HEK293T (cell line): Measurements from ENCODE around the gene NDC1.

Experiments
- CTCF ChIA-PET: fragments of 350-600 bp; formaldehyde crosslinking; extraction: SDS; loops from one replicate; lab custom pipeline; 2021; ENCODE audit warnings: antibody characterized with exemption, inconsistent platforms; lab: Yijun Ruan, JAX
- POLR2A ChIA-PET: fragments of 350-600 bp; formaldehyde crosslinking; extraction: SDS; loops from one replicate; lab custom pipeline; 2020; ENCODE audit warnings: antibody characterized with exemption, inconsistent platforms; lab: Yijun Ruan, JAX
- DNase-seq: peaks from one replicate; pipeline ENCODE4 v3.0.0; 2012; ENCODE audit warnings: mixed read lengths; ENCODE audit errors: extremely low spot score
- ARNT ChIP-seq: fragments of 450-650 bp; IDR thresholded peaks from 2 replicates; pipeline ENCODE4 v1.6.1; 2017; ENCODE audit warnings: mild to moderate bottlenecking
- BHLHE40 ChIP-seq: fragments of 450-650 bp; IDR thresholded peaks from 2 replicates; pipeline ENCODE4 v1.6.1; 2016; ENCODE audit warnings: mild to moderate bottlenecking, moderate library complexity, borderline replicate concordance
- CTBP1 ChIP-seq: fragments of 450-650 bp; IDR thresholded peaks from 2 replicates; pipeline ENCODE4 v1.6.1; 2016; ENCODE audit warnings: borderline replicate concordance
- ELF4 ChIP-seq: fragments of 450-650 bp; IDR thresholded peaks from 2 replicates; pipeline ENCODE4 v1.6.1; 2017; ENCODE audit warnings: antibody characterized with exemption
- FOXA1 ChIP-seq: fragments of 450-650 bp; IDR thresholded peaks from 2 replicates; pipeline ENCODE4 v1.6.1; 2016; ENCODE audit warnings: mild to moderate bottlenecking
- FOXK2 ChIP-seq: fragments of 450-650 bp; IDR thresholded peaks from 2 replicates; pipeline ENCODE4 v1.6.1; 2016; ENCODE audit warnings: mild to moderate bottlenecking
- FOXM1 ChIP-seq: fragments of 450-650 bp; IDR thresholded peaks from 2 replicates; pipeline ENCODE4 v1.6.1; 2017; ENCODE audit warnings: mild to moderate bottlenecking, borderline replicate concordance
- HDGF ChIP-seq: fragments of 450-650 bp; IDR thresholded peaks from 2 replicates; pipeline ENCODE4 v1.6.1; 2017; ENCODE audit warnings: antibody characterized with exemption, borderline replicate concordance
- L3MBTL2 ChIP-seq: fragments of 450-650 bp; conservative IDR thresholded peaks from 2 replicates; pipeline ENCODE4 v1.6.1; 2016; ENCODE audit warnings: mild to moderate bottlenecking
- LEF1 ChIP-seq: fragments of 450-650 bp; IDR thresholded peaks from 2 replicates; pipeline ENCODE4 v1.6.1; 2017; ENCODE audit warnings: mild to moderate bottlenecking, borderline replicate concordance
- NFRKB ChIP-seq: fragments of 450-650 bp; IDR thresholded peaks from 2 replicates; pipeline ENCODE4 v1.6.1; 2016; ENCODE audit warnings: mild to moderate bottlenecking, moderate library complexity
- PKNOX1 ChIP-seq: fragments of 450-650 bp; IDR thresholded peaks from 2 replicates; pipeline ENCODE4 v1.6.1; 2016
- SP1 ChIP-seq: fragments of 450-650 bp; IDR thresholded peaks from 2 replicates; pipeline ENCODE4 v1.6.1; 2017
- SUZ12 ChIP-seq: fragments of 450-650 bp; IDR thresholded peaks from 2 replicates; pipeline ENCODE4 v1.6.1; 2016; ENCODE audit warnings: mild to moderate bottlenecking
- TARDBP ChIP-seq: fragments of 450-650 bp; IDR thresholded peaks from 2 replicates; pipeline ENCODE4 v1.6.1; 2016
- ZNF384 ChIP-seq: fragments of 450-650 bp; IDR thresholded peaks from 2 replicates; pipeline ENCODE4 v1.6.1; 2016

The NDC1 gene

DNA sequence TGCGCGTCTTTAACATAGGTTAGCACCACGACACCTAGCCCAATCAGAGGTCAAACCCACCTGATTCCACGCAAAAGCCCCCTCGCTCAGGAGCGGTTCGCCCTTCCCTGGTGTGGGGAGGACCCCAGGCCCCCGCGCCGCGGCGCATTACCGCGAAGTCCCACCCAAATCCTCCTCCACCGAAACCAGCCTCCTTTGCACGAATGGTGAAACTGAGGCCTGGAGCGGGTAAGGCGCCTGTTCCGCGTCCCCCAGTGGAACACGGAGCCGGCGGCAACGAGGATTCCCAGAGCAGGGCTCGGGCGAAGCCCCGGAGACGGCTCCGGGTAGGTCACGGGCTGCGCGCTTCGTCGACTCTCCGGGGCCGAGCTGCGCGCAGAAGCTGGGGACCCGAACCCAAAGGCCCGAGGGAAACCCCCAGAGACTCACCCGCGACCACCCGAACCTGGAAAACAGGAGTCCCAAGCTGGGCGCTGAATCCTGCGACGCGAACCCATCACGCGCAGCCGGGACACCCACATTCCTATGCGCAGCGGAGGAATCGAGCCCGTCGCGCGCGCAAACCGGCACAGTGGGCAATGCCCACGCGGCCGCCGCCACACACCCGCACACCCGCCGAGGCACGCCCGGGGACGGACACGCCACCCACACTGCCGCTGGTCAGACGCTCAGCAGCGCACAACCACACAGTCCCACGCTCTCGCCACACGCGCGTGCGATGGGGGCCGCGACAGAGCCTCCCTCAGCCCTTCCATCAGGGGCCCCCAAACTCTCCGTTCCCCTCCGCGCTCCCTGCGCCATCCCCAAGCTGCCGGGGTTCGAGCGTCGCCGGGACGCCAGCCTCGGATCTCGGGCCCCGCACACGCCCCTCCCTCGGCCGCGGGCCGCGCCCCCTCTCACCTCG, 99.6 kb downstream of the NDC1 start:
- CTCF ChIA-PET, result no interaction called here
- POLR2A ChIA-PET, result no interaction called here
- no peak for DNase-seq
- TF ChIP-seq ZNF384 (no peak), NFRKB (no peak), SP1 (no peak), CTBP1 (no peak), L3MBTL2 (no peak), ELF4 (no peak), BHLHE40 (no peak), PKNOX1 (no peak), LEF1 (no peak), HDGF (no peak), FOXM1 (no peak), FOXK2 (no peak)

GRCh38 chr1:53737648-53738204, 100.4 kb downstream of the NDC1 start:
- ChIA-PET POLR2A (no interaction called here), CTCF (no interaction called here)
- no peak for DNase-seq
- TF ChIP-seq FOXA1 (no peak), FOXK2 (no peak), PKNOX1 (no peak), SUZ12 (no peak), ARNT (no peak), BHLHE40 (no peak), TARDBP (no peak), ZNF384 (no peak), FOXM1 (no peak), CTBP1 (no peak), NFRKB (no peak), ELF4 (no peak), HDGF (no peak), LEF1 (no peak), SP1 (no peak), L3MBTL2 (no peak)

DNA sequence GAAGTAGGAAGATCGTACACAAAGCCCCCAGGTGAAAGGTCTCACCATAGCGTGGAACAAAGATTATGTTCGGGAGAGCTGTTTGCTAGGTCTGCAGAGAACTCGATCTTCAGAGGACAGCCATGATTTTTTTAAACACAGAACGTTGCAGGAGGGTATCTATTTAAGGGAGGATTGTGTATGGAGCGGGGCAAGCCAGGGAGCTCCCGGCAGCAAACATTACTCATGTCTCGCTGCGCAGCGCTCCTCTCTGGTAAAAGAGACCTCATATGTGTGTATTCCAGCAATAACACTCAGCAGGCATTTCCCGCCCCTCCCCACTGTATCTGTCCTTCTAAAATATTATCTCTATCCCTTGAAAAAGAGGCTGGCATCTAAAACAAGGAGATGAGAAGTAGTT, 101.8 kb downstream of the NDC1 start:
- CTCF ChIA-PET, result interaction anchor here (0.7 to 2.0 kb wide), 3 partner anchors 21 to 267 kb away, joined by 3 to 13 read pairs (median 3); no protein-coding TSS in a partner anchor
- TF ChIP-seq ELF4, result no peak
- no peak for TF ChIP-seq ZNF384
- no peak for TF ChIP-seq NFRKB
- TF ChIP-seq FOXK2, result no peak
- TF ChIP-seq TARDBP, result no peak
- no peak for TF ChIP-seq CTBP1
- POLR2A ChIA-PET, result interaction anchor here (1.3 to 1.9 kb wide), 2 partner anchors 12 to 20 kb away, joined by 5 to 6 read pairs; no protein-coding TSS in a partner anchor
- DNase-seq, result no peak

- TF ChIP-seq SP1, result no peak
- ChIA-PET POLR2A (interaction anchor here (1.3 to 1.9 kb wide), 2 partner anchors 11 to 20 kb away, joined by 5 to 6 read pairs; no protein-coding TSS in a partner anchor), CTCF (interaction anchor here (2.0 kb wide), 1 partner anchor 20 kb away, joined by 13 read pairs; no protein-coding TSS in a partner anchor)
- no peak for DNase-seq
Observed at GRCh38 chr1:53735681-53736080, 102.4 kb downstream of the NDC1 start.

- ChIA-PET POLR2A (interaction anchor here (1.3 to 1.9 kb wide), 2 partner anchors 11 to 19 kb away, joined by 5 to 6 read pairs; no protein-coding TSS in a partner anchor), CTCF (interaction anchor here (2.0 kb wide), 1 partner anchor 20 kb away, joined by 13 read pairs; no protein-coding TSS in a partner anchor)
- no peak for DNase-seq
- no peak for TF ChIP-seq SUZ12
- no peak for TF ChIP-seq SP1
- TF ChIP-seq FOXA1, result no peak
- no peak for TF ChIP-seq BHLHE40
- TF ChIP-seq LEF1, result no peak
- no peak for TF ChIP-seq ARNT
- no peak for TF ChIP-seq L3MBTL2
- no peak for TF ChIP-seq HDGF
- no peak for TF ChIP-seq ELF4
- TF ChIP-seq FOXK2, result no peak
- TF ChIP-seq TARDBP, result no peak
- TF ChIP-seq PKNOX1, result no peak
- no peak for TF ChIP-seq NFRKB
- TF ChIP-seq ZNF384, result no peak
- no peak for TF ChIP-seq FOXM1
Observed at GRCh38 chr1:53735261-53735660, 102.8 kb downstream of the NDC1 start.

GRCh38 chr1:53734650-53735211, 103.4 kb downstream of the NDC1 start:
- POLR2A ChIA-PET, result interaction anchor here (1.9 kb wide), 1 partner anchor 10 kb away, joined by 6 read pairs; no protein-coding TSS in a partner anchor
- no peak for DNase-seq
- CTCF ChIA-PET, result no interaction called here
- TF ChIP-seq ARNT (no peak), FOXA1 (no peak), ELF4 (no peak), HDGF (no peak), L3MBTL2 (no peak), NFRKB (no peak), FOXM1 (no peak), ZNF384 (no peak), BHLHE40 (no peak), PKNOX1 (no peak), CTBP1 (no peak), FOXK2 (no peak), SUZ12 (no peak), TARDBP (no peak), SP1 (no peak)
